ENCODE measurements around the gene FMO1.
"Not testable (repeated sequence)": the region's sequence is repeated elsewhere in the genome, so short reads cannot be mapped to it uniquely, and the experiment has no call there.

The FMO1 gene

DNA sequence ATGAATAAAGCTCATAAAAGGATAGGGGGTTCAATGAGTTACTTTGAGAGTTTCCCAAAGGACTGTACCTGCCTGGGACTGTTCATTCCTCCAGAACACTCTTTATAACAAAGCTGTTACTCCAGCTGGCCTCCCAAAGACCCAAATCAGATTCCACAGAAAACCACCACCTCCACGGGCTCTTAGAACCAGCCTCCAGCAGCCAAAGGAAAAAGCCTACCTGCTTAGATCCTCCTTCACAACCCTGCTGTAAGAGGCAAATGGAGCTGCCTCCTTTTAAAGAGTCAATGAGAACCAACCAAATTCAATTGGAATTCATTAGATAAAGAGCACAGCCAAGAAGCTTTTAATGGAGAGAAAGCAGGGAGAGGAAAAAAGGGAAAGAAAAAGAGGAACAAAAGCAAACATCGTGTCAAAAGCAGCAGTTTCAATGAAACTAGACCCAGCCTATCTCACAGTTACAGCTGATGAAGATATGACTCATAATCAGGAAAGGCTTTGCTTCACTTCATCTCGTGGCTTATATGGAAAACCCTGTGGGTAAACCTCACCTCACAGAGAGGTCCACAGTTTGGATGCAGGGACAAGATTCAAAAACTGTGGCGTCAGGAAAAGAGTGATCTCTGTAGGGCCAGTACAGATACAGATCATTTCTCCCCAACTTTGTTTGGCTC, 37.9 kb downstream of the FMO1 start:
- no peak for DNase-seq

DNA sequence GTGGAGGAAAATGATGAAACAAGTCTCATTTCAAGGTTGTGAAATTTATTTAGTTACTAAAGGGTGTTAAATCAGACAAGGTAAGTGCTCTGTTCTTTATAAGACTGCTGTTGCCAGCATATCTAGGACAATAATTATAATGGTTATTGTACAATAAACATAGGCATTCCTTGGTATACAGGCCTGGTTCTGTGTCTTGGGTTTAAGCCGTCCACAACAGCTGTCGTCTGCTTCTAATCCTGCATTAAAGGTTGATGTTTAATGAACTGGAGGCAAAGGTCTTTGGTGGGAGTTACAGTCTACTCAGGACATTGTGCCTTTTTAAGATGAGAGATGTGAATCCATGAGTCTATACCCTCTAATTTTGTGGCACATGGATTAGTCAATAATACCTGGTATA, 42.3 kb downstream of the FMO1 start:
- no peak for DNase-seq

DNA sequence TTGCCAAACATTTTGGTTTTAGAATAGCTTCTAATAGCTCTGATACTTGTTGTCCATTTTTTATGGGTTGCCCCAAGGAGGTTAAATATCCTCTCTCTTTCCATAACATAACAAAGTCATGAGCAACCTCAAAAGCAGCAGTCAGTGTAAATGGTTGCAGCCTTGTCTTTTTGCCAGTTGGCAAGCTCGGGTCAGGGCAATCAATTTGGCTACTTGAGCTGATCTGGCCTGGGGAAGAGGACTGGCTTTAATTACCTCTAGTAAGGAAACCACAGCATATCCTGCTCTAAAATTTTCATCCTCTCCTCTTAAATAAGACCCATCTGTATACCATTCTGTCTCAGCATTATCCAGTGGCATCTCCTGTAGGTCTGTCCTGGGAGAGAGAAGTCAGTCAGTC, 44.5 kb downstream of the FMO1 start:
- no peak for DNase-seq

DNA sequence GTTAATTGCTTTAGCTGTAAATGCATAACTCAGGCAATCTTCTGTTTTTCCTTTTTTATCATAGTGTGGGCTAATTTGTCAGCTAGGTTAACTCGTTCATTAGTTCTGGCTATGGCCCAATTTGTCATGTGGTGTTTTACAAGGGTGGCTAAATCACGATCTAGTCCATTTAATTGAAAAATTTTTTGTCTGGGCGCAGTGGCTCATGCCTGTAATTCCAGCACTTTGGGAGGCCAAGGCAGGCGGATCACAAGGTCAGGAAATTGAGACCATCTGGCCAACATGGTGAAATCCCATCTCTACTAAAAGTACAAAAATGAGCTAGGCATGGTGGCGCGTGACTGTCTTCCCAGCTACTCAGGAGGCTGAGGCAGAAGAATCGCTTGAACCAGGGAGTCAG, 47.1 kb downstream of the FMO1 start:
- not testable (repeated sequence) for DNase-seq

DNA sequence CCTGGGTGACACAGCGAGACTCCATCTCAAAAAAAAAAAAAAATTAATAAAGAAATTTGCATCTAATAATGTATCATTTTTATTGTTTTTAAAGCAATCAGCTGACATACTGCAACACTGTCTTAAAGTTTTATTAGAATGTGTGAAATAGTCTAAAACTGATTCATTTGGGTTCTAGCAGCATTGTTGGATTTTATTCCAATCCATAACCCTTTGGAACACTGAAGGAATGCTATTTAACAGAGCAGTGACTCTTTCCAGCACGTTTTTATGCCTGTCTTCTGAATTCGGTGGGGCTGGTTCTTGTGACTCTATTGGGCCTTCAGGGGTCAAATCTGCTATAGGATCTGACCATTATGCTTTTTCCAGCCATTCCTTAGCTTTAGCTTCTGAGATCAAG, 47.5 kb downstream of the FMO1 start:
- DNase-seq, result no peak

DNA sequence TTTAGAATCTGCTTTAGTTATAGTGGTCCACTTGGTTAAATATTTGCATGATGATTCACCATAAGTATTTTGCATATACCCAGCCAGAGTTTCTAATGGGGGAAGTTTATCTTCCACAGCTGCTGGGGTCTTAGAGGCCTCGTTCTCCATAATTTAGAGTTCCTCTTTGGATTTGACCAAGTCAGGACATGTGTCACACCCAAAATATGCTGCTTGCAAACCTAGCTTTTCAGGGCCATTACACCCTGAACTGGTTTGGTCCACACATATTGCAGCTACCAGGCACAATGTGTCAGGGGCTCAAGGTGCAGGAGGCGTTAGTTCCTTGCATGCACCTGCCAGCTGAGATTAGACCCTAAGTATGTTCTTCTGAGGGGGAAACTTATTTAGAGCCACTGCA, 48.6 kb downstream of the FMO1 start:
- DNase-seq, result no peak

DNA sequence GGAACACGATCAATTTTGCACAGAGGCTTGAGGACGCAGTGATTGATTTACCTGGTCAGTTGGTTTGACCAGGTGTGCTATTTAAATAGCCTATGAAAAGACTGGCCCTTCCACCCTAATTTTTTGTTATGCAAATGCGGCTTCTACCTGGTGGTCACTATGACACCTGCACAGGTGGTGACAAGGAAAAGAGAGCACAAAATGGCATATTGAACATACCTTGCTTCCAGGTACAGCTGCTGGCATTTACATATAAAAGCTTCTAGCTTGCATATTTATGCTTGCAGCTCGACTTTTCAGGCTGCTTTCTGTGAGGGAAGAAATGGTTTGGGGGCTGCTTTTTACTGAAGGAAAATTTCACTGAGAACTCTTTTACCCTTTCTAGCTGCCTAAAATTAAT, 50.4 kb downstream of the FMO1 start:
- DNase-seq, result no peak

DNA sequence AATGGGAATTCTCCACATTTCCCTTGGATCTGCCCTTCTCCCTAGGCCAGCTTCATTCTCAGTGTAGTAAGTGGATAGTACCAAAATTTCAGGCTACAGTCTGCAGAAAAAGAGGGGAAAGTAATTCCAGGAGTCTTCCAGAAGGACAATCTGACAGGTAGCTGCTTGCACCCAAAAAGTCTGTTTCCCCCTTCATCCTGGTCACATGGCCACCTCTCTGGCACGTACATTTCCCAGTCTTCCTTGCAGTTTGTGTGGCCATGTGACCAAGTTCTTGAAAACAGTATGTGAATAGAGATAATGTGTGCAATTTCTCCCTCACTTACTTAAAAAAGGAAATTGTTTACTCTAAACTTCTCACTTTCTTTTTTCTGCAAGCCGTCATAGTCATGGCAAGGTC, 51.0 kb downstream of the FMO1 start:
- DNase-seq, result no peak

DNA sequence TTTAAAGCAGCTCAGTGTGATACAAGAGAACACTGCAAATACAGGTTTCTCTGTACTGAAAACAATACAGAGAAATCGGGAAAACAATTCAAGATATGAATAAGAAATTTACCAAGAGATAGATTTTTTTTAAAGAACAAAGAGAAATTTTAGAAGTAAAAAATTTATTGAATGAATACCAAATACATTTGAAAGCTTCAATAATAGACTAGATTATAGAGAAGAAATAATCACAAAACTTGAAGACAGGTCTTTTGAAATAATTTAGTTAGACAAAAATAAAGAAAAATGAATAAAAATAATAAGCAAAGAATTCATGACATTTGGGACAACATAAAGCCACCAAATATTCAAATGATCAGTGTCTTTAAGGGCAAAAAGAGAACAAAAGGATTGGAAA, 52.1 kb downstream of the FMO1 start:
- DNase-seq, result no peak

DNA sequence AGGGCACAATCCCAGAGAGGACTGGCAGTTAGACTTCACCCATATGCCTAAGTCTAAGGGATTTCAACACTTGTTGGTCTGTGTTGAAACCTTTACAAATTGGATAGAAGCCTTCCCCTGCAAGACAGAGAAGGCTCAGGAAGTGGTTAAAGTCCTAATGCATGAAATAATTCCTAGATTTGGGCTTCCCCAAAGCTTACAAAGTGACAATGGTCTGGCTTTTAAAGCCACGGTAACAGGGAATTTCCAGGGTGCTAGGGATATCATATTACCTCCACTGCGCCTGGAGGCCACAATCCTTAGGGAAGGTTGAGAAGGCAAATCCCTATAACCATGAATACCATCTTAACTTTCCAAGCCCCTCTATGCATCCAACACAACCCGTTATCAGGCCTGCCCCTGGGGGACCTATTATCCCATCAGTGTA, 62.4 kb downstream of the FMO1 start:
- no peak for DNase-seq

DNA sequence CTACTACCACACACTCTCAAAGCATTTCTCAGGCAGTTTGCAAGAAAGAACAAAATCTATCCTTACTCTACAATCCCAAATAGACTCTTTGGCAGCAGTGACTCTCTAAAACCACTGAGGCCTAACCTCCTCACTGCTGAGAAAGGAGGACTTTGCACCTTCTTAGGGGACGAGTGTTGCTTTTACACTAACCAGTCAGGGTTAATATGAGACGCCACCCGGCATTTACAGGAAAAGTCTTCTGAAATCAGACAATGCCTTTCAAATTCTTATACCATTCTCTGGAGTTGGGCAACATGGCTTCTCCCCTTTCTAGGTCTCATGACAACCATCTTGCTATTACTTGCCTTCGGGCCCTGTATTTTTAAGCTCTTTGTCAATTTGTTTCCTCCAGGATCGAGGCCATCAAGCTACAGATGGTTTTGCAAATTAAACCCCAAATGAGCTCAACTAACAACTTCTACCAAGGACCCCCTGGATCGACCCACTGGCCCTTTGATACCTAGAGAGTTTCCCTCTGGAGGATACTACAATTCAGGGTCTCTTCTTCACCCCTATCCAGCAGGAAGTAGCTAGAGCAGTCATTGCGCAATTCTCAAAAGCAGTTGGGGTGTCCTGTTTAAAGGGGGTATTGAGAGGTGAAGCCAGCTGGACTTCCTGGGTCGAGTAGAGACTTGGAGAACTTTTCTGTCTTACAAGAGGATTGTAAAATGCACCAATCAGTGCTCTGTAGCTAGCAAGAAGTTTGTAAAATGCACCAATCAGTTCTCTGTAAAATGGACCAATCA, 63.7 kb downstream of the FMO1 start:
- DNase-seq, result no peak

DNA sequence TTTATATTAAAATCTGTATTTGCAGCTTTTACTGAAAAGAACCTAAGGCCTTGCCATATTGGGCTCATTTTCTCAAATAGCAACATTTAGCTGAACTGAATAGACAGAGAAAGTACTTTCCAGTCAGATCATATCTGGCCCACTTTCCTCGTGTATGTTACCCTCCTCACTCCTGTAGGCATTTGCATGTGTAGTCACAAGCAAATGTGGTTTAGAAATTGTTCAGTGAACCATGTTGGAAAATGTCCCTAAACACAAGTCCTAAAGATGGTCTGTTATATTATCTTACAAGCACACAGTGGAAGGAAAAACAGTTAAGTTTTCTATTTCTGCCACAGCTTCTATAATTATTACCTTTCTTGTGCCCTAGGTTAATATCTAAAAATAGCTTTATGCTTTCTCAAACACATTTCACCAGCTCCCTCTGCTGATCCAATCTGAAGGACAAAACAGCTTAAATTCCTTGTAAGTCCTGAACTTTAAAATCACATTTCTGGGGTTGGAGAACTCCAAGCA, 65.1 kb downstream of the FMO1 start:
- DNase-seq, result no peak

DNA sequence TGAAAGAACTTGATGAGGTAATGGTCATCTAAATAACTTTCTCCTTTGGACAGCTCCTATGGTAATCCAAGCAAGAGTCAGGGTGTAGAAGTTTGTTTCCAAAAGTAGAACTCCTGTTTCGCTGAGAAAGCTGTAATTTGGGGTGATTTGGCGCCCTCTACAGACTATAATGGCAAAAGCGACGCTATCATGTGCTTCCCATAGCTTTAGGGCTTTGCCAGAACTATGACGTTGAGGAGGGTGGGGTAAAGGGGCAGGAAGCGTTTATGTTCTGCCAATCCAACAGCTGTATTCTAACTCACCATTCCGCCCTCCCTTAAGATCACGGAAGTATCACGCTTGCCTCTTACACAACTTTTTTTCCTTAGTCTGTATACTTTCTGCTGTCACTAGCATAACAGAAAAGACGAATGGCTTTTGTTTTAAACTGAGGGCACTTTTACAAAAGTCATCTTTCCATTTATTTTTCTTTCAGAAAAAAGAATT, 65.6 kb downstream of the FMO1 start, which contains the start of gene FMO4:
FMO4 (plus strand) TSS at position 349 of the 486 bp plus-strand sequence. CDS start 5,643 bp downstream, outside the sequence.
- DNase-seq, result peak; percentile 87

DNA sequence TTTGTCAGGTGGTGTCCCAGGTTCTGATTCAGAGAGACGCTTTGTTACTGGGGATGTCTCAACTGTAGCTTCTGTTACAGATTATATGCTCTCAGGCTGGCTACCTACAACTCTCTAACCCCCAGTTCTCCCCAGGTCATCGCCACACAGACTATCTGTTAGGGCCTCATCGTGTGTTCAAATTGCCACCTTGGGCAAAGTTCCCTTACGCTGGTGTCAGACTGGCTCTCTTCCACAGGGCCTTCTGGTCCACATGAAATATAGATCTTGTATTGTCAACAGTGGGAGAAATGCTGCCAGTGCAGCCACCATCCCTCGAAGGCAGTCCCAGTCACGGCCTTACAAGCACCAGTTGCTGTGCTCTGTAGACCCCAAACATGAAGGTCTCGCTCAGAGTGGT, 81.0 kb downstream of the FMO1 start:
- DNase-seq, result no peak

DNA sequence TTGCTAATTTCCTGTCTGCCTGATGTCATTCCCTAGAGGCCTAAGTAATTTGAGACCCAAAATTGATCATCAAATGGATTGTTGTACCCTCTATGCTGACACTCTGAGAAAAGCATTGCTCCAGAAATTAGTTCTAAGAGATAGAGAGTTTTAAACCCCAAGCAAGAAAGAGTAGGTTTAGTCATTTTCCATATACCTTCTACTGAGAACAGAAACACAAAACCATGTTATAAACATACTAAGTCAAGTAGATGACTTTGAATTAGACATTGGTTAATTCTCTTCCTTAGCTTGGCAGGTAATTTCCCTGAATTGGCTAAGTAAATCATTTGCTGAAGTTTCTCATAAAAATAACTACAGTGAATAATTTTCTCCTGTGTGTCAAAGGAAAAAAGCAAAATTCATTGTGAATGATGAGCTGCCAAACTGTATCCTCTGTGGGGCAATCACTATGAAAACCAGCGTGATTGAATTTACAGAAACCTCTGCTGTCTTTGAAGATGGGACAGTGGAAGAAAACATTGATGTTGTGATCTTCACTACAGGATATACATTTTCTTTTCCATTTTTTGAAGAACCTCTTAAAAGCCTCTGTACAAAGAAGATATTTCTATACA, 85.8 kb downstream of the FMO1 start:
- no peak for DNase-seq

Measured in CD4-positive, alpha-beta T cell treated with Interleukin-6 for 4 hours (primary cell).